Measurements from ENCODE around the gene C10orf95. TPM values are rescaled to one million over a fixed set of nuclear protein-coding genes. Genes with fewer than 3 reads are reported as not detected.

The C10orf95 gene
- polyA plus RNA-seq, 1 donor = 0.30 TPM

- DNase-seq = no peak
These were observed 17.7 kb downstream of the C10orf95 start for GRCh38 chr10:102433619-102434046.

GRCh38 chr10:102432162-102432950 is 19.0 kb downstream of the C10orf95 start, which contains the start of gene CUEDC2:
TSS of gene CUEDC2 (minus strand) at chr10:102432574. CDS start at chr10:102425188, 7,386 bp downstream.
- peak; percentile 98 for DNase-seq

- no peak for DNase-seq
These were observed 19.8 kb downstream of the C10orf95 start for GRCh38 chr10:102431452-102432124.

GRCh38 chr10:102429468-102429867 is 21.9 kb downstream of the C10orf95 start:
- no peak for DNase-seq

- DNase-seq = no peak
These were observed 24.5 kb downstream of the C10orf95 start for GRCh38 chr10:102426803-102427287.

- no peak for DNase-seq
These were observed 25.9 kb downstream of the C10orf95 start for GRCh38 chr10:102425444-102425843.

- no peak for DNase-seq
These were observed 26.4 kb downstream of the C10orf95 start for GRCh38 chr10:102424916-102425315.

- DNase-seq = no peak
These were observed 27.2 kb downstream of the C10orf95 start for GRCh38 chr10:102424145-102424544.

GRCh38 chr10:102423372-102423968 is 27.9 kb downstream of the C10orf95 start:
- DNase-seq = no peak

GRCh38 chr10:102422545-102423129 is 28.7 kb downstream of the C10orf95 start:
- peak; percentile 70 for DNase-seq

GRCh38 chr10:102421757-102422512 is 29.4 kb downstream of the C10orf95 start:
- no peak for DNase-seq

GRCh38 chr10:102421507-102421756 is 29.9 kb downstream of the C10orf95 start:
- no peak for DNase-seq

GRCh38 chr10:102420714-102421506 is 30.4 kb downstream of the C10orf95 start, which contains the start of gene FBXL15:
TSS of gene FBXL15 (plus strand) at chr10:102420836. CDS start at chr10:102421130, 294 bp downstream.
- DNase-seq = peak; percentile 96

GRCh38 chr10:102420181-102420713 is 31.1 kb downstream of the C10orf95 start:
- no peak for DNase-seq

GRCh38 chr10:102419269-102420180 is 31.8 kb downstream of the C10orf95 start:
- DNase-seq = peak; percentile 62

GRCh38 chr10:102418622-102419268 is 32.6 kb downstream of the C10orf95 start, which contains the start of gene PSD:
TSS of gene PSD (minus strand) at chr10:102418785. CDS start at chr10:102417038, 1,747 bp downstream.
- DNase-seq = no peak

- DNase-seq = no peak
These were observed 34.6 kb downstream of the C10orf95 start for GRCh38 chr10:102416695-102417094.

GRCh38 chr10:102416283-102416682 is 35.1 kb downstream of the C10orf95 start:
- DNase-seq = no peak

- no peak for DNase-seq
These were observed 36.6 kb downstream of the C10orf95 start for GRCh38 chr10:102414749-102415148.
